ENCODE results near the gene TCF25.

TCF25 gene

DNA sequence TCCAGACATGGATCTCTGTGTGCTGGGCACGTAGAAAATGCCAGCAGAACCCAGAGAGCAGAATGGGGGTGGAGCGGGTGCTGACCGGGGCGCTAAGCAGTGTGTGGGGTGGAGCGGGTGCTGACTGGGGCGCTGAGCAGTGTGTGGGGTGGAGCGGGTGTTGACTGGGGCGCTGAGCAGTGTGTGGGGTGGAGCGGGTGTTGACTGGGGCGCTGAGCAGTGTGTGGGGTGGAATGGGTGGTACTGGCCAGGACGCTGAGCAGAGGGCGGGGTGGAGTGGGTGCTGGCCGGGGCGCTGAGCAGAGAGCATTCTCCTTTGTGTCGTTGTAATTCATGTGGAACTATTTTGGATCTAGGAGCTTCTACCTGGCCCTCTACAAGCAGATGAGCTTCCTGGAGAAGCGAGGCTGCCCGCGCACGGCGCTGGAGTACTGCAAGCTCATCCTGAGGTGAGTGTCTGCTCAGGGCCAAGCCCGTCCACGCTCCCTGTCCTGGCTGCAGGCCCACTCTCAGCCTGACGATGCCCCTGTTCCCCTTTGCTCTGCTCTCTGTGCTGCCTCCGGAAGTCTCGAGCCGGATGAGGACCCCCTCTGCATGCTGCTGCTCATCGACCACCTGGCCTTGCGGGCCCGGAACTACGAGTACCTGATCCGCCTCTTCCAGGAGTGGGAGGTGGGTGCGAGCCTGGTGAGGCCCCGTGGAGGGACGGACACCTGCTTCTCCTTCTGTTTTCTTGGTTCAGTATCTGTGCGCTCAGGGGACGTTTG lies 25.0 kb downstream of the TCF25 start:
- TF ChIP-seq, protein P1, sequence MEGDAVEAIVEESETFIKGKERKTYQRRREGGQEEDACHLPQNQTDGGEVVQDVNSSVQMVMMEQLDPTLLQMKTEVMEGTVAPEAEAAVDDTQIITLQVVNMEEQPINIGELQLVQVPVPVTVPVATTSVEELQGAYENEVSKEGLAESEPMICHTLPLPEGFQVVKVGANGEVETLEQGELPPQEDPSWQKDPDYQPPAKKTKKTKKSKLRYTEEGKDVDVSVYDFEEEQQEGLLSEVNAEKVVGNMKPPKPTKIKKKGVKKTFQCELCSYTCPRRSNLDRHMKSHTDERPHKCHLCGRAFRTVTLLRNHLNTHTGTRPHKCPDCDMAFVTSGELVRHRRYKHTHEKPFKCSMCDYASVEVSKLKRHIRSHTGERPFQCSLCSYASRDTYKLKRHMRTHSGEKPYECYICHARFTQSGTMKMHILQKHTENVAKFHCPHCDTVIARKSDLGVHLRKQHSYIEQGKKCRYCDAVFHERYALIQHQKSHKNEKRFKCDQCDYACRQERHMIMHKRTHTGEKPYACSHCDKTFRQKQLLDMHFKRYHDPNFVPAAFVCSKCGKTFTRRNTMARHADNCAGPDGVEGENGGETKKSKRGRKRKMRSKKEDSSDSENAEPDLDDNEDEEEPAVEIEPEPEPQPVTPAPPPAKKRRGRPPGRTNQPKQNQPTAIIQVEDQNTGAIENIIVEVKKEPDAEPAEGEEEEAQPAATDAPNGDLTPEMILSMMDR (IDR thresholded peaks at IDR 0.05; ENCODE audit: borderline replicate concordance, control extremely low read depth, extremely low read depth, insufficient read depth, missing control alignments): no peak
- no peak for DNase-seq (ENCODE audit: low spot score)
- in situ Hi-C loops (cut with MboI; ENCODE audit: low sequenced_read_pairs, unreplicated experiment): no loop called here

DNA sequence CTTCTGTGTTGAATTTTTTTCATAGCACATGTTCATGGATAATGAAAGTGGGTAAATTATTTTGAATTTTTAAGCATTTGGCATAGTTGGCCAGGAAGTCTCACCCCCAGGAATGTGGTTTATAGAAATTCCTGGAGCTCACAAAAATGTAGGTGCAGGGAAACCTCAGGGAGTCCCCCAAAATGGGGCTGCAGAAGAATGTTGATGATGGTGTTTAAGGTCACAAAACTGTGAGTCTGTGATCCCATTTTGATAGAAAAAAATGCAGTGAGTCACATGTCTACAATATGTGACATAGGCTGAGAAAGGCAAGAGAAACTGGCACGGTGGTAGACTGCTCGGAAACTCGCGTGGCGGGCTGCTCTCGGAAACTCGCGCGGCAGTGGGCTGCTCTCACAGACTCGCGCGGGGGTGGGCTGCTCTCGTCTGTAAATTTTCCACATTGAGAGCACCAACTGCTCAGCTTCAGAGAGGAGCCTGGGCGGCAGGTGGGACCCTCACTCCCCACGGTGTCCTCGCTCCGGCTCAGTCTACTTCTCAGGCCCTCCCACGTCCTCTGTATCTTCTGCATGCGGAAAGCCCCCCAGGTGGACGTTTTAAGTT lies 26.6 kb downstream of the TCF25 start:
- TF ChIP-seq, protein P1 (IDR thresholded peaks at IDR 0.05; ENCODE audit: borderline replicate concordance, control extremely low read depth, extremely low read depth, insufficient read depth, missing control alignments): no peak
- in situ Hi-C loops (cut with MboI; ENCODE audit: low sequenced_read_pairs, unreplicated experiment): no loop called here
- DNase-seq (ENCODE audit: low spot score): no peak

DNA sequence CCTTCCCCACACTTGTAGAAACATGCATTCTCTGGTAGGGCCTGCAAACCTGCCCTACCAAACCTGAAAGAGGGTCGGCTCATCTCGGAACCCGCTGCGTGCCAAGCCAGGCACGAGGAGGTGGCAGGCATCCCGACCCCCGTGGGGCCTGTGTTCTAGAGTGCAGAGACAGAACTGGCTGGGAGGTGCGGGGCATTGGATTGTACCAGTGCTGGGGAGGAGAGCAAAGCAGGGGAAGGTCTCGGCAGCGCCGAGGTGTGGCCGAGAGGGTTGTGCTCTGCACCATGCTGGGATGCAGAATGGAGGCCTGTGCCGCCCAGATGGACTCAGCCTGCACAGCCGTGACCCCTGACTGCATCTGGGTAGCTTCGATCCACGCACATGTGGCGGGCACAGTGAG lies 27.5 kb downstream of the TCF25 start:
- in situ Hi-C loops (cut with MboI; ENCODE audit: low sequenced_read_pairs, unreplicated experiment): no loop called here
- DNase-seq (ENCODE audit: low spot score): no peak
- TF ChIP-seq, protein P1 (IDR thresholded peaks at IDR 0.05; ENCODE audit: borderline replicate concordance, control extremely low read depth, extremely low read depth, insufficient read depth, missing control alignments): no peak

DNA sequence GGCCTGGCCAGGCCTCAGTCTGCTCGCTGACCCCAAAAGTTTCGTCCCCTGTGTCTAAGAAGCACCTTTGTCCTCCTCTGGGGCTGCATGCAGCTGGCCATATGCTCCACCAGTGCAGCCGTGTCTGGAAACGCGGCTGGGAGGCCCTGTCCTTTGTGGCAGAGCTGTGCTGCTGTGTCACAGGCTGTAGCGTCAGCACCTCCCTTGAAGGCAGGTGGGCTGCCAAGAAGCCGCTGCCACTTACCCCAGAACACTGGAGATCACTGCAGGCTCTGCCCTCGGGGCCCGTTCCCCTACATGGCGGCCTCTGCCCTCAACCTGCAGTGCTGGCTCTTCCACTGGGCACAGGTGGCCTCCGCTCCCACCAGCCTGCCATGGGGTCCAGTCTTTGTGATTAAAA lies 29.6 kb downstream of the TCF25 start:
- TF ChIP-seq, protein P1 (IDR thresholded peaks at IDR 0.05; ENCODE audit: borderline replicate concordance, control extremely low read depth, extremely low read depth, insufficient read depth, missing control alignments): no peak
- in situ Hi-C loops (cut with MboI; ENCODE audit: low sequenced_read_pairs, unreplicated experiment): no loop called here
- DNase-seq (ENCODE audit: low spot score): no peak

DNA sequence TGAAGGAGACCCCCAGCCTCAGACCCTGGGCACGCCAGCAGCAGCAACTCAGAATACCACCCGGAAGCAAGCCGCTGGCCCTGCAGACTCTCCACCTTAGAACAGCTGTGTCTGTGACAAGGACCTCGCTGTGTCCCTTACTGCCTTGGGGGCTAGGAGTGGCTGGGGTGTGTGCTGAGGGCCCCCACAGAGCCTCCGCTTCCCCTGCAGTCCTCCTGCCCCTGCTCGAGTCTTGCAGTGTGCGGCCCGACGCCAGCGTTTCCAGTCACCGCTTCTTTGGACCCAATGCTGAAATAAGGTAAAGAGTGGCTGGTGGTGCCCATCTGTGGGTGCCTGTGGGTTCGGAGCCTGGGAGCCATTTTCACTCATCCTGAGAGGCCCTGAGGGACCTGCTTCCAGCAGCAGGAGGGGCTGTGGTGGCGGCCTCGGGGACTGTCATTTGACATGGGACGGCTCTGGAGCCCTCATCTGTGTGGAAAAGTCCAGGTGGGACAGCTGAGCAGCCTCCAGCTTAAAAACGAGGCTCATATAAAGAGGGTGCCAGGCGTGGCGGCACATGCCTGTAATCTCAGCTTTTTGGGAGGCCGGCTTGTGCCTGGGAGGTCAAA lies 30.6 kb downstream of the TCF25 start:
- TF ChIP-seq, protein P1 (IDR thresholded peaks at IDR 0.05; ENCODE audit: borderline replicate concordance, control extremely low read depth, extremely low read depth, insufficient read depth, missing control alignments): no peak
- no peak for DNase-seq (ENCODE audit: low spot score)
- in situ Hi-C loops (cut with MboI; ENCODE audit: low sequenced_read_pairs, unreplicated experiment): no loop called here

DNA sequence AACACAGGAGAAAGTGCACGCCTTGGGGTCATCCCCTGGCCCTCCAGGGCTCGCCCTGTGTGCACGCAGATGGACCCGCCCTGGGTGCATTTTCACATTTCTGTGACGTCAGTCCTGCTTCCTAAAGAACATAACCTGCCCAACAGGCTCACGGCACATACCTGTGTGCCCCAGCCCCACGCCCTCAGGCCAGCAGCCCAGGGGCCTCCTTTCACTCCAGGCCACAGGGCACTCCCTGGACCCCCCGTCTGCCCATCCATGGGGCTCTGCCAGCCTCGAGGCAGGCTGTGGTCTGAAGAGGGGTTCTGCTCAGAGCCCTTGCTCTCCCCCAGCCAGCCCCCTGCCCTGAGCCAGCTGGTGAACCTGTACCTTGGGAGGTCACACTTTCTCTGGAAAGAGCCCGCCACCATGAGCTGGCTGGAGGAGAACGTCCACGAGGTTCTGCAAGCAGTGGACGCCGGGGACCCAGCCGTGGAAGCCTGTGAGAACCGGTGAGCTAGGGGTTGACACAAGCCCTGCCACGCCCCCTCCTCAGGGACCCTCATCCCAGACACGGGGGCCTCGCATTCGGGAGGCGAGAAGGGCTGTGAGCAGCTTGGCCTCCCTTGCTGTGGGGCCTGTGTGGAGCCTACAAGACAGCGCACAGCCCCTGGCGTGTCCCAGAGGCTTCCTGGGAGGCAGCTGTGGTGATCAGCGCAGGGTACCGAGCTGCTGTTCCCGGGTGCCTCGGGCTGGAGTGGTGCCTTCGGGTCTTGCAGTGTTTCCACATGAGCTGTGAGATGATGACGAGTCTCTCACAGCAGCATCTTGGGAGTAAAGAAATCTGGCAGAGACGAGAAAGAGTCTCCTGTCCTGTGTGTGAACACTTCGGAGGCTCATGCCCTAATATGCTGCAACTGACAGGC lies 31.5 kb downstream of the TCF25 start:
- TF ChIP-seq, protein P1 (IDR thresholded peaks at IDR 0.05; ENCODE audit: borderline replicate concordance, control extremely low read depth, extremely low read depth, insufficient read depth, missing control alignments): no peak
- DNase-seq (ENCODE audit: low spot score): no peak
- in situ Hi-C loops (cut with MboI; ENCODE audit: low sequenced_read_pairs, unreplicated experiment): no loop called here
